Islet of Langerhans (tissue), 1 donor: ENCODE measurements around the gene ELOB.

Experiments used
- FAIRE-seq: peaks from one replicate; lab custom pipeline; 2011; peaks lifted over from hg19 to GRCh38; lab: Jason Lieb, UNC

ELOB gene

DNA sequence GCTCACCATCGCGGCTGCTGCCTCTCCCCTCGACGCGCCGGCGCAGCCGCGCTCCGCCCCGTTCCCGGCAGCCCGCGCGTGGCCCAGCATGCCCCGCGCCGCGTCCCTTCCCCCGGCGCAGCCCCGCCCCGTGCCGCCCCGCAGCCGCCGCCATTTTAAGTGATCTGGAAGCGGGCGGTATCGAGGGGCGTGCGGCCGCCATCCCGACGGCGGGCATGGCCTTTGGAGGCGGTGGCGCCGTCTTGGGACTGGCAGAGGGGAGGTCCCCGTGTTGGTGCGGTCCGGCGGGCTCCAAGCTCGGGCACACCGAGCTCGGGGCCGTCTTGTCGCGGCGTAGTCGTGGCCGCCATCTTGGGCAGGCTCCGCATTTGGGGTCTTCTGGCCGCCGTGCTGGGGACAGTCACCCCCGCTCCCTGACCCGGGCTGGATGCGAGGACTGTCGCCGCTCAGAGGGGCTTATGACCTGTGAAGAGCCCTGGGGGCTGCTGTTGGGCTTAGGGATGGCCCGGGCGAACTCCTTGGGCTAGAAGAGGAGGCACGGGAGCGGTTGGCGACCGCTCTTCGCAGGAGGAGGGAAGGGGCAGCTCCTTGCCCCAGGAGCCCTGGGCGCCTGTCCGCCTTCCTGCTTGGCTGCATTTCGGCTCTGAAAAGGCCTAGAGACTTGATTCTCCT lies at the start of gene ELOB:
ELOB (minus strand) TSS at position 50 of the 672 bp plus-strand sequence; CDS start at position 9, 41 bp downstream.
- FAIRE-seq = no peak

DNA sequence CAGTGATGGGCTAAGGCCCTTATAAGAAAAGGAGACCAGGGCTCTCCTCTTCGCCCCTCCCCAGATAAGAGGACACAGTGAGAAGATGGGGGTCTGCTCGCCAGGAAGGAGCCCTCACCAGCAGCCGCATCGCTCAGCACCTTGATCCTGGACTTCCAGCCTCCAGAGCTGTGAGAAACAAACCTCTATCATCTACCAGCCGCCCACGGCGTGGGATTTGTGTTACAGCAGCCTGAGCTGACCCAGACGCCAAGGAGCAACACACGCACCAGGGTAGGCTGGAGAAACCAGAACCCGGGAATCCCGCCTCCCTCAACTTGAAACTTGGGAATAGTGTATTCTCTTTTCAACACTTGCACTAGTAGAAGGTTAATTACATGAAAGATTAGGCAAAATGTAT lies 48.8 kb upstream of the ELOB start:
- FAIRE-seq = no peak

DNA sequence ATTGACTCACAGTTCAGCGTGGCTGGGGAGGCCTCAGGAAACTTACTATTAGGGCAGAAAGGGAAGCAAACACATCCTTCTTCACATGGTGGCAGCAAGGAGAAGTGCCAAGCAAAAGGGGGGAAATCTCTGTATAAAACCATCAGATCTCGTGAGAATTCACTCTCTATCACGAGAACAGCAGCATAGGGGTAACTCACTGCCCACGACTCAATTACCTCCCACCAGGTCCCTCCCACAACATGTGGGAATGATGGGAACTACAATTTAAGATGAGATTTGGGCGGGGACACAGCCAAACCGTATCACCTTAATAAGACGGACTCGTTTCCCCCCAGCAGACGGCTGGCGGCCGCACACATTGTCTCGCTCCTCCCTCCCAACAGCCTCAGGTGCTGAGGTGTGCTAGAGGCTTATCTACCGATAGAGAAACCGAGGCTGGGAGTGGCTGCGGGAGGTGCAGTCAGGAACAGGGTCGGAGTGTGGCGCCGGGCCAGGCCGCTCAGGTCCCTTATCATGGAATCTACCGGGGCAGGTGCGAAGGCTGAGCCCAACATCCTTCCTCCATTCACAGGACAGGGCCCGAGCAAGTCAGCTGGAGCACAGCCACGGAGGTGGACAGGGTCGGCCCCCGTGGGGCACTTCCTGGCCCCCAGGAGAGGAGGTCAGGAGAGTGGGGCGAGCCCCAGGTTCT lies 48.1 kb upstream of the ELOB start:
- FAIRE-seq = no peak

DNA sequence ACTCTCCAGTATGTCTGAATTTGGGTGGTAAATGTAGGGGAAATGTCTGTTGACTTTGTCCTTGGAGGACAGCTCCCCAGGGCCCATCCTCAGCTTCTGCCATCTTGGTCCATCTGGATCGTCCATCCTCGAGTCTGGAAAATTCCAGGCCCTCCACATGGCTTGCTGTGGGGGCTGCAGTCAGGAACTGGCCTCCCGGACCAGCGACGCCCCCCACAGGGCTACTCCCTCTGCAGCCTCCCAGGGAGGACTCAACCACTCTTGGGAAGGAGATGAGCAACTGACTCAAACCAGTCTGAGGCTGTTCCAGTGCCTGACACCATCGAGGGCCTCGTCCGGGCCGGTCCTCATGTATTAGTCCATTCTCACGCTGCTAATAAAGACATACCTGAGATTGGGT lies 47.5 kb upstream of the ELOB start:
- FAIRE-seq = no peak

DNA sequence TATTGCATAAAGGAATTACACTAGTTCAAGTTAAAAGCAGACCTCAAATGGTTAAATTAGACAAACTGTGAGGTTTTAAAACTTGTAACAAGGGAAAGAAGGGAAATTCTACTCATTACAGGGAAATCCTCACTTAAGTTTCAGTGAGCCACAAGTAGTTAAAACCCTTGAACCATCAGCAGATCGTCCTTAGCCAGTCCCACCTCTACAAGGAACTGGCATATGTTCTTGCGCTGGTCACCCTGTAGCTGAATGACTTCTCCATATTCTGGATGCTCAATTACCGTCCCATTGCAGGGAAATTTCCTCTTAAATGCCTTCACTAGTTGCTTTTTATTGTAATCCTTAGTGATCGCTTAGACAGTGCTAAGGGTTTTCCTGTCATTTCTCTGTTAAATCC lies 45.4 kb upstream of the ELOB start:
- FAIRE-seq = no peak

DNA sequence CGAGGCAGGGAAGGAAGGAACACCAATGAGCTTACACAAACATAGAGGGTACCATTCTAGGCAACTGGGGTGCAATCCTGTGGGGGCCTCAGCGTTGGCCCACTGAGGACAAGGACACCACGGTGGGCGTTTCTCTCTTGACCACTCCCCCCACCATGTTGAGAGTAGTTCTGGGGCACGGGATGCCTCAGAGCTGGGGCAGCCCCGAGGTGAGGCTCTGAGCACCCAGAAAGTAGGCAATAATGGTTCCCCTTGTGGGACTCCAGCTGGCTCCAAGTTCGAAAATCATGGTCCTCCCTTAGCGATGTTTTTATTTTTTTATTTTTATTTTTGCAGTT lies 45.0 kb upstream of the ELOB start:
- no peak for FAIRE-seq

DNA sequence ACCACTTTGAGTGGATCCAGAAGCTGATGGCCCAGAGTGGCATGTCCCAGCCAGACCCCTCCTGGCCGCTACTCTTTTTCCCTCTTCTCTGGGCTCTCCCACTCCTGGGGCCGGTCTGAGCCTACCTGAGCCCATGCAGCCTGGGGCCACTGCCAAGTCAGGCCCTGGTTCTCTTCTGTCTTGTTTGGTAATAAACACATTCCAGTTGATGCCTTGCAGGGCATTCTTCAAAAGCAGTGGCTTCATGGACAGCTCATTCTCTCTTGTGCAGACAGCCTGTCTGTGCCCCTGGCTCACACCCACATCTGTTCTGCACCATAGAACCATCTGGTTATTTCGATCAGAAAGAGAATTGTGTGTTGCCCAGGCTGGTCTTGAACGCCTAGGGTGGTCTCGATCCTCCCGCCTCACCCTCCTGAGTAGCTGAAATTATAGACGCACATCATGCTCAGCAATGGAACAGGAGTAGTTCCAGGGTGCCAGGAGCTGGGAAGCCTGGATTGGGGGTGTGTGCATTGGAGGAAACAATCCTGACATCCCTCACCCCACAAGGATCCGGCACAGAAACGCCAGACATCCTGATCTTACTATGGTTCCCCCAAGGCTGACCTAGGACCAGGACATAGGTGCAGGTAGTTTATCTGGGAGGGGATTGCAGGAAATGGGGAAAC lies 44.5 kb upstream of the ELOB start:
- no peak for FAIRE-seq

DNA sequence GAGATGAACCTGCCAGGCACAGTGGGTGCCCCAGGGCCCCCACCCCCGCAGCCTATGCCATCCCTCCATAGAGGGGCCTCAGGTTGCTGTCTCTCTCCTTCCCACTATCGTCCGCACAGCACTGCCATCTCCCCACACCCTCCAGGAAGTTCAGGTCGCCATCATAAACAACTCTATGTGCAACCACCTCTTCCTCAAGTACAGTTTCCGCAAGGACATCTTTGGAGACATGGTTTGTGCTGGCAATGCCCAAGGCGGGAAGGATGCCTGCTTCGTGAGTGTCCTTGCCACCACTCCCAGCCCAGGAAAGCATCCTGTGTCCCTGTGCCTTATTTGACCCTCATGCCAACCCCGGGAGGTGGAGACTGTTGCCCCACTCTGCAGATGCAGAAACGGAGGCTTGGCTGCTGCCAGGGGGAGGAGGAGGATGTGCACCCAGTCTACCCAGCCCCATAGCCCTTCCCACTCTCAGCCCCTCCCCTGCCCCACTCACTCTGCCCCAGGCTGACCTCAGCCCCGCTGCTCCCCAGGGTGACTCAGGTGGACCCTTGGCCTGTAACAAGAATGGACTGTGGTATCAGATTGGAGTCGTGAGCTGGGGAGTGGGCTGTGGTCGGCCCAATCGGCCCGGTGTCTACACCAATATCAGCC lies 43.9 kb upstream of the ELOB start:
- FAIRE-seq = no peak

DNA sequence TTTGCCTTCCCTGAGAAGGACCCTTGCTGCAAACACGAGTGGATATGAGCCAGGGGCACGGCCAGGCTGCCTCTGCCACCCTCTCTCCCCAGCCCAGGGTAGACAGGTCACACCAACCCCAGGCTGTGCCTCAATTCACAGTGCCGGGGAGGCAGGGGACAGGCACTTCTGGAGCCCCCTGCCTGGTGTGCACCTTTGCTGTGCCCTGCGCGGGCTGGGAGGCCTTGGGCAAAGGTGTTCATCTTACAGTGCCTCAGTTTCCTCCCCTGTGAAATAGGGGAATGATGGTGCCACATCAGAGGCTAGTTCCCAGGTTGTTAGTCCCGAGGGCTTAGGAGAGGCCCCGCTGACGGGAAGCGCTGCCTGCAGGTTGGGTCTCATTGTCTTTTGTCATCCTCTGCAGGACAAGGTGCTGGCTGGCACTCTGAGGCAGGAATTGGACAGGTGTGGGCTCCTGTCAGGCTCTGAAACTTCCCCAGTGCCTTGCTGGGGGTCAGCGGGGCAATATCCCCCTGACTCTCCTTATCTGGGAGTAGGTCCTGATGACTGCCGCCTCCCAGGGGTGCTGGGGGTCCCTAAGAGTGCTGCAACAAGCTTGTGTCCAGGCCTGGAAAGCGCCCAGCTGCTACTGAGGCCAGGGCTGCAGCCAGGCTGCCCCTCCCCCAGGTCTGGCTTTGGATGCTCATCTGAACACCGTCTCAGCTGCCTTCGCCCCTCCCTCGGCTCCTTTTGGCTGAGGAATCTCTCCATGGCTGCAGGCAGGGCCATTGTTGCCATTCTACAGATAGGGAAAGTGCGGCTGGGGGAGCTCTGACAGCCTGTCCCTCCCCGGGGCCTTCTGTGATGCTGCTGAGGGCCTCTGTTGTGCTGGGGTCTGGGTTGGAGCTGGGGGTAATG lies 43.1 kb upstream of the ELOB start:
- no peak for FAIRE-seq

DNA sequence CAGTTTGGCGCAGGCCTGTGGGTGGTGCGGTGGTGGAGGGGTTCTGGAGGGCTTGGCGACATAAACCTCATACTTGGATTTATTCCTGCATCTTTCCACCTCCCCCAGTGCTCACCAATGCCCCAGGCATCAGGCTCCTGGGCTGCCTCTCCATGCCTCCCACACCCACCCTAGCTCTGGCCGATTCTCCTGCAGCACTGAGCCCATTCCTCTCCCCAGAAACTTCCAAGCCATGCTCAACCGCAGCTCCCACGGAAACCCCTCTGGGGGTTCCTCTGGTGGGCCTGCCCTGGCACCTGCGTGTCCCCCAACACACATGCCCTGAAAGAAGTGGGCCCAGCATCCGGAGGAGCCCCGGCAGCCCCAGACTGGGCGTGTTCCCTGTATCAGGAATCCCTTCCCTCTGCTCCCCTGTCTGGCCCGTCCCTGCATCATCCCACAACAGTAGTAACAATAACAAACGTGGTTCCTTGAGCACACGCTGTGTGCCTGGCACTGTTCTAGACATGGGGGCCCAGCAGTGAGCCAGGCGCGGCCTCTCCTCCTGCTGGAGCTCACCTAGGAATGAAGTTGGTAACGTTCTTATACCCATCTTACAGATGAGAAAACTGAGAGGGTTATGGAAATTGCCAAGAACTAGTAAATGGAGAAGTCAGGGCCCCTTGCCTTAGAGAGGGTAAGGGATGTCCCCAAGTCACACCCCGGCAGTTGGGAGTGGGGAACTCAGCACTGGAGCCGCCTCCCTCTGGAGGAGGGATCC lies 42.3 kb upstream of the ELOB start:
- no peak for FAIRE-seq

DNA sequence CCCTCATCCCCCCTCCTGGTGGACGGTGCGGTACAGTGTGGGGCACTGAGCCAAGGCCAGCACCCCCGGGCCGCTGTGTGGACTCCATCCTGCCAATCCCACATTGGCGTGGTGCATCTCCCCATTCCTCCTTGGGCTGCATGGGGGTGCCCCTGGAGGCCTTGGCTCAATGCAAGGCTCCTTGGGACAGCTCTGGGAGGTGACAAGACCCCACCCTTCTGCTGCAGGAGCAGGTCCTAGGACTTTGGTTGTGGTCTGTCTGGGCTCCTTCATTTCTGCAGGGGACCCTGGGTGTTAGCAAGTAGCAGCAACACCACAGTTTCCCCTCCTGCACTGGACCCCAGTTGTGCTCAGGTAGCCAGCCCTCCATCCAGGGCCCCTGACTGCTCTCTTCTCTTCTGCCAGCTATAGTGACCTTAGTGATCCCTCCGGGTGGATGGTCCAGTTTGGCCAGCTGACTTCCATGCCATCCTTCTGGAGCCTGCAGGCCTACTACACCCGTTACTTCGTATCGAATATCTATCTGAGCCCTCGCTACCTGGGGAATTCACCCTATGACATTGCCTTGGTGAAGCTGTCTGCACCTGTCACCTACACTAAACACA lies 41.3 kb upstream of the ELOB start:
- FAIRE-seq = no peak

DNA sequence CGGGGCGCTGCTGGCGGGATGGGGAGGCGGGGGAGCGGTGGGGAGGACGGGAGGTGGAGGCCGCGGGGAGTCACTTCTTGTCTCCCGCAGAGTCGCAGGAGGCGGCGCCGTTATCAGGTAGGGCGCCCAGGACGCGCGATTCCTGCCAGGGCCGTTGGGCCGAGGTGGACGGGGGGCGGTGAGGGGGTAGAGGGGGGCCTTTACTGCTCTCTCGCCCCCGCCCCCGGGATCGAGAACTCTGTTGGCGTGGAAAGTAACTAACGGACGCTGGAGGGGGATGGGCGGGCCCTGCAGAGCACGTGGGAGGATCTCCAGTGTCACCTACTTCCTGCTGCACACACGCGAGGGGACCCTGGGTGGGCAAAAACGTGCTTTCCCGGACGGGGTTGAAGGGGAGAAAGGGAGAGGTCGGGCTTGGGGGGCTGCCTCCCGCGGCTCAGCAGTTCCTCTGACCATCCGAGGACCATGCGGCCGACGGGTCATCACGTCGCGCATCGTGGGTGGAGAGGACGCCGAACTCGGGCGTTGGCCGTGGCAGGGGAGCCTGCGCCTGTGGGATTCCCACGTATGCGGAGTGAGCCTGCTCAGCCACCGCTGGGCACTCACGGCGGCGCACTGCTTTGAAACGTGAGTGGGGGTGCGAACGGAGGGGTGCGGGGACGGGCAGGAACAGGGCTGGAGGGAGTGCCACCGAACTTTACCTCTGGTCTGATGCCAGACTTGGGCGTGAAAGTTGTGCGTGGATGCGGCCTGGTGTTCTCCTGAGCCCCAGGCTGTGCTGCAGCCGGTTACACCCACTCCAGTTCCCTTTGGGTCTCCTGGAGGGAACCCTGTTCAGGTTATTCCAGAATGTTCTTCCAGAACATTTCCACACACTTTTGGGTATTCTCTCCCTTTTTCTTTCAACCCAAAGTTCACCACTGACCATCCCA lies 40.5 kb upstream of the ELOB start:
- FAIRE-seq = no peak

DNA sequence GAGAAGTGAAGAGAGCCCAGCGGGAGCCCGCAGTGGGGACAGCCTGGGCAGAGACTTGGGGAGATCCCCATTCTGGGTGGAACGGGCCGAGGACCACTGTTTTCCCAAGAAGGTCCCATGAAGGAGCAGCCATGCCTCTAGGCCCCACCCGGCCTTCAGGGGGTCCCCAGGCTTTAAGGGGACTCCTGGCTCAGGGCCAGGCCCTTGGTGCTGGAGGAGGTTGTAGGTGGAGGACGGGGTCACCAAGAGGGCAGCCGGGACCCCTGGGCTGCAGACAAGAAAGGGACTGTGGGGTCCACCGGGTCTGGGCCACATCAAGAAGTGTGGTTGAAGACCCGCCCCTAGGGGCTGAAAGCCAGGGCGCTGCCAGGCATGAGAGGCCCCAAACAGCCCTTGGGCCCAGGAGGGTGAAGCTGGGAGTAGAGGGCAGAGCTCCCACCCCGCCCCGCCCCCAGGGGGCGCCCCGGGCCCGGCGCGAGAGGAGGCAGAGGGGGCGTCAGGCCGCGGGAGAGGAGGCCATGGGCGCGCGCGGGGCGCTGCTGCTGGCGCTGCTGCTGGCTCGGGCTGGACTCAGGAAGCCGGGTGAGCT lies 39.8 kb upstream of the ELOB start, which contains the start of gene PRSS21:
PRSS21 (plus strand) TSS at position 487 of the 589 bp plus-strand sequence; CDS start at position 519, 32 bp downstream.
- no peak for FAIRE-seq

DNA sequence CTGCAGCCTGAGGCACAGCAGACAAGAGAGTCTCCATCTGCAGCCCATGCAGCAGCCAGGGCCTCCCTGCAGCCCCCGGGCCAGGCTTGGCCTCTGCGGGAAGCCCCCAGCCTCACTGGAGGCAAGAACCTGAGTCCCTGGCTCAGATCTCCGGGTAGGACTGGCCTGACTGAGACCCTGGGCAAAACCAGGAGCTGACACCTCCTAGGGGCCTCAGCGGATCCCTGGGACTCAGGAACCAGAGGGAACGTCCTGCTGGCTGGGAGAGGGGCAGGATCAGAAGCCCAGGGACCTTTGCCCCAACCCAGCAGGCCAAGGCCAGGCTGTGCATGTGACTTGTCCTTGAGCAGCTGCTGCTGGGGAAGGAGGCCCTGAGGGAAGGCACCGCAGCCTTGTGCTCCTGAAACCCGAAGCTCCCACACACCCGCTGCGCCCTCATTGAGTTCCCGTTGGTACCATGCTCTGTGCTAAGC lies 38.3 kb upstream of the ELOB start:
- no peak for FAIRE-seq

DNA sequence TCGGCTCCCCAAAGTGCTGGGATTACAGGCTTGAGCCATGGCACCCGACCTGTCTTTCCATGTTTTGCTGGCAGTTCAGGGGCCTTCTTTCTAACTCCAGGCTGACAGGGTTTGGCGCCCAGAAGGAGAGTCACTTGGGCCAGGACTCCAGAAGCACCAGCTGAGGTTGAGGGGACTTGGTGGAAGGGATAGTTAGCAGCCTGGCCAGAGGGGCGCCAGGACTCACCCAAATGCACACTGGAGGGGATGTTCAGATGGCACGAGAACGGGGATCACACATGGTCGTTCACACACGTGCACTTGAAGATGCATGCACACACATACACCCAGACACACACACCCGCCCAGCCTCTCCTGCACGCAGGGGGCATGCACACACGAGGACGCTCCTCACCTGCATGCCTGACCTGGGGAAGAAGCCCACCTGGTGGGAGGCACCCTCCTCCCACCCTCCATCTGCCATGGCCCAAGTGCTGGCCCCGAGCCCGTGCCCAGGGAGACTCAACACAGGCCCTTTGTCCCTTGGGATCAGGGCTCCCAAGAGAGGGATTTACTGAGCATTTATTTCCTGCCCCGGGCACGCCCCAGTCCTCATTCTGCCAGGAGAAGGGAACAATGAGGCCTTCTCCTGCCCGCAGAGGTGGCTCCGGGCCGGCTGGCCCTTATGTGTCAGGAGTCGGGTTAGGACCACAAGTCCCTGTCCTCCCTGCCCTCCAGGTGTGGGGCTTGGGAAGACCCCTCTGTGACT lies 37.6 kb upstream of the ELOB start:
- no peak for FAIRE-seq

DNA sequence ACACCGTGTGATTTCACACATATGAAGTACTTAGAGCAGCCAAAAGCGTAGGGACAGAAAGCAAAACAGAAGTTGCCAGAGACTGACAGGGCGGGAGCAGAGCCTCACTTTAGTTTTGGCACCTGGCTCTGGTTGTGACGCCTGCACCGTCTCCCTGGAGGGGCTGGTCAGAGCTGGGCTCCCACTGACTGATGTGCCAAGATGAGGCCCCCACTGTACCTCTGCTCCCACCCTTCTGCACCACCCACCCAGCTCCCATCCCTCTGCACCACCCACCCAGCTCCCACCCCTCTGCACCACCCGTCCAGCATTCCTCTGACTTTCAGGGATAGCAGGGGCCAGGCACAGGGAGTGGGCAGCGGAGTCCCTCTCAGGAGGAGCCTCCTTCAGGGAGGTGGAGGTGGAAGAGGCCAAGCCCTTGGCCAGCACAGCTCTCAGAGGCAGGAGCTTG lies 36.7 kb upstream of the ELOB start:
- FAIRE-seq = no peak

DNA sequence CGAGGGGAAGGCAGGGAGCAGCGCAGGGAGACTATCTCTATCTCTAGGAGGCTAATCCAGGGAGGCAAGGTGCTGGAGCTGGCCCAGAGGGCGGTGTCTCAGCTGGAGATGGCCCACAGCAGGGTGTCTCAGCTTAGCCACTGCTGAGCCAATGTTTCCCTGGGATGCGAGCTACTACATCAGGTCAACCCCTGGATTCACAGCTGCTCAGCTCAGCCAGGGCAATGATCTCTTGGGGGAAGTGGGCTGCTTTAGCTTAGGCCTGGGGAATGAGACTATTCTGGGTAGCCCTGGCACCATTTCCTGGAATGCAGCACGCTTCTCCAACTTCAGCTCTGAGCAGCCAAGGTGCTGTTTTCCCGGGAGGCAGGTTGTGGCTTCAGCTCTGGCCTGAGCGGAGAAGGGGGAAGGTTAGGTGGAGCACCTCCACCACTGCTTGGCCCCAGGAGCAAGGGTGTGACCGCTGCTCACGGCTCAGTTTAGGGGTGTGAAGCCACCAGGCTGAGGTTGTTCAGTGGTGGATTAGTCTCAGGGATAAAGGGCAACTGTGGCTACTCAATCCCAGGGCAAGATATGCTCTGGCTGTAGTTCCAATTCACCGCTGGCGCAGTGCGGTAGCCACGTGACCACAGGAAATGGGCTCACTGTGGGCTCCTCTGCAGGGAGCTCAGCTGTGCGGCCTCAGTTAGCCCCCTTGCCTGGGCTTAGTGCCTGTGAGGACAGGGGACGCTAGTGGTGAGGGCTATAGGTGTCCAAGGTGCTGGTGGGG lies 34.8 kb upstream of the ELOB start:
- no peak for FAIRE-seq

DNA sequence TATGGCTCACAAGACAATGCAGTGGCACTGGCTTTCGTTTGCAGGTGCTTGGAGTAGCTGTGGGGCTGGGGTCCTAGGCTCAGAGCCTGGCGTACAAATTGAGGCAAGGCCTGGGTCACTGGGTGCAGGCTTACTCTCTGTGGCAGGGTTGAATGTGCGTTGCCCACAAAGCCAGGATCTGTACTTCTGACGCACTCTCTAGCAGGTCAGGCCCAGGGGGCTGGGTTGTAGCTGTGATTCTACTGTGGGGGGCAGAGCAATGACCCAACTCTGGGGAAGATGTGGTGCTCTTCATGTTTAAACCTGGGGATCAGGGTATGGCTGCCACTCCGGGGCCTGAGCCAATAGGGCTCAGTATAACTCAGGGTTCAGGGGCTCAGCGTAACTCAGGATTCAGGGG lies 33.6 kb upstream of the ELOB start:
- FAIRE-seq = no peak
